ENCODE measurements around the gene MYCN. TPM values are rescaled to one million over a fixed set of nuclear protein-coding genes. Genes with fewer than 3 reads are reported as not detected.
"Not testable (repeated sequence)": the region's sequence is repeated elsewhere in the genome, so short reads cannot be mapped to it uniquely, and the experiment has no call there.

Gene MYCN
- 1 to 10 TPM in 1 of 2 donors, under 1 TPM in 1; 0.76 to 2.3 TPM for total RNA-seq
- long read RNA-seq, partial matches to known transcripts, result 3 of 3 reads
- long read RNA-seq, other reads (novel, unspliced or antisense), result 0 of 3 reads

DNA sequence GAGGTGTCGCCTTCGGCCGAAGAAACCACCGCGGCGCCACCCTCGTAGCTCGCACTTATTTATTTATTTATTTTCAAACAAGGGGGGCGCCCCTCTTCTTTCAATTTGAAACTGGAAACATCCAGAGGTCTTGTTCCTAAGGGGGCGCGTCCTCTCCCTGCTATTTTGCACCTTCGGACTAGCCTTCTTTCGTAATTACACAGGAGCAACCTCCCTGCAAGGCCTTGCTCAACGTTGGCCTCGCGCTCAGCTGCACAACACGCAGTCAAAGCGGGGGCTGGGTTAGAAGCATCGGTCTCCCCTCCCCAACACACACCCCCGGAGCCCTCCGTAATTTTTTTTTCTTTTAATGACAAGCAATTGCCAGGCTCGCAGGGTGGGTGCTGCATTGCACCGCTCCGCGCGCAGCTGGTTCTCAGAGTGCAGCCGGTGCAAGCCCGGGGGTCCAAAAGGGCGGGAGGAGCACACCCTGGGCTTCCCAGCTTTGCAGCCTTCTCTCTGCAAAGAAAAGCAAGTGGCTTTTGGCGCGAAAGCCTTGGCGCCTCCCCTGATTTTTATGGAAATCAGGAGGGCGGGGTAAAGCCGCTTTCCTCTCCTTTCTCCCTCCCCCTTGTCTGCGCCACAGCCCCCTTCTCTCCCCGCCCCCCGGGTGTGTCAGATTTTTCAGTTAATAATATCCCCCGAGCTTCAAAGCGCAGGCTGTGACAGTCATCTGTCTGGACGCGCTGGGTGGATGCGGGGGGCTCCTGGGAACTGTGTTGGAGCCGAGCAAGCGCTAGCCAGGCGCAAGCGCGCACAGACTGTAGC, at the start of gene MYCN:
Gene MYCN, plus strand, starts transcription at position 697 of the 807 bp plus-strand sequence. CDS start 1,515 bp downstream, outside the sequence.
- intact Hi-C loops (cut with DNase I, micrococcal nuclease), result loop anchor here in 1 of 2 donors (5.0 to 10.0 kb wide), 2 partner anchors 342 to 575 kb away; no protein-coding TSS in a partner anchor
- peak; percentile 66 for ATAC-seq
- peak; percentile 61 to 67 for DNase-seq

DNA sequence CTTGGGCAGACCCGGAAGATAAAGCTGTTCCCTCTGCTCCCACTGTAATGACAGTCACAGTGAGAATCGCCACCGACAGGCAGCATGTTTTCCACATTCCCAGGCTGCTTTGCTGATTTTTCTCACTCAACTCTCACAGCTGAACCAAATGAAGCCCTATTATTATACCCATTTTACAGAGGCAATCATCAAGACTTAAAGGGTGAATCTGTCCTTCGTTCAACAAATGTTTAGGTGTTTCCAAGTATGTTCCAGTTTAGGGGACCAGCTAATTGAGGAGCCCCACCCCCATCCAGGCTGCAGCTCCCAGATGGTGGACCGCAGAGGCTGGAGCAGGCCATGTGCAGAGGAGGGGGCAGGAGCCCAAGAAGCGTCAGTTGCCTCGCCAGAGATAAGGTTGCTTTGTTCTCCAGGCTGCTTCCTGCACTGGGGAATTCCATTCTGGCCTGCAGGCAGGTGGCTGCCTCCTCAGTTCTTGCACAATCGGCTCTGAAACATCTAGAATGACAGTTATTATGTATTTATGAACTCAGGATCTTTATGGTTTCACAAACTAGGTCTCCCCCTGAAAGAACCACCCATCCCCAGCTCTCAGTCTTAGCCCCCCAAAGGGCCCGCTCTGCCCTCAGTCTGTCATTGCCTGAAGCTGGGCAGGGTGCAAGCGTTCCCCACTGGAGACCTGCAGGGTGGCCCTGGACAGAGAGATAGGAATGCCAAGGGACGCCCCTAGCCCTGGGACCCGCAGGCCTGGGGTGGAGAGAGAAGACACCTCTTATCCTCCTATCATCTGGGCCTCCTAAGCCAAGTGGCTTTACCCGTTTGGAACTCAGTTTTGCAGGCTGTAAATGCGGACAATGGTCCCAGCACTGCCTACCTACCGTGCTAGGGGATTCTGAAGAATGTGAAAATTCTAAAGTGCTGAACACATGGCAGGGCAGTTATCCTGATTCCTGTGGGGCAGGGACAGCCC, 49.1 kb upstream of the MYCN start:
- peak; percentile 46 for ATAC-seq
- no peak for DNase-seq
- intact Hi-C loops (cut with DNase I, micrococcal nuclease), result no loop called here

GRCh38 chr2:15892151-15892880, 48.0 kb upstream of the MYCN start:
- intact Hi-C loops (cut with DNase I, micrococcal nuclease), result no loop called here
- ATAC-seq (no peak), DNase-seq (no peak)

DNA sequence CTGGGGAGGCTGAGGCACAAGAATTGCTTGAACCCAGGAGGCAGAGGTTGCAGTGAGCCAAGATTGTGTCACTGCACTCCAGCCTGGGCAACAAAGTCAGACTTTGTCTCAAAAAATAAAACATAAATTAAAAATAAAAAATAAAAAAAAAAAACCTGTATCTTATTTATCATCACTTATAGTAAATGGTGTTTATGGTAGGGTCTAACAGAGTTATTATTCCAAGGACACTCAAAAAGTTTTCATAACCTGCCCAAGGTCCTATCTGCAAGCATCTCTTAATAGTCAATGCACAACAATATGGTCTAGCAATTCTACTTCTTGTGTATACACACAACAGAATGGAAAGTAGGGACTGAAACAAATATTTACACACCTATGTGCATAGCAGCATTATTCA, 47.3 kb upstream of the MYCN start:
- ATAC-seq (no peak), DNase-seq (no peak)
- intact Hi-C loops (cut with DNase I, micrococcal nuclease), result no loop called here

- ATAC-seq, result no peak
- DNase-seq, result no peak
- intact Hi-C loops (cut with DNase I, micrococcal nuclease), result no loop called here
Observed at GRCh38 chr2:15893689-15894480, 46.5 kb upstream of the MYCN start.

GRCh38 chr2:15894481-15895144, 45.7 kb upstream of the MYCN start:
- DNase-seq, result no peak
- intact Hi-C loops (cut with DNase I, micrococcal nuclease), result no loop called here
- ATAC-seq, result peak; percentile 46

- DNase-seq, result no peak
- ATAC-seq, result no peak
- intact Hi-C loops (cut with DNase I, micrococcal nuclease), result no loop called here
Observed at GRCh38 chr2:15895615-15896469, 44.5 kb upstream of the MYCN start.

- no peak for ATAC-seq
- no peak for DNase-seq
- intact Hi-C loops (cut with DNase I, micrococcal nuclease), result no loop called here
Observed at GRCh38 chr2:15896859-15897258, 43.5 kb upstream of the MYCN start.

DNA sequence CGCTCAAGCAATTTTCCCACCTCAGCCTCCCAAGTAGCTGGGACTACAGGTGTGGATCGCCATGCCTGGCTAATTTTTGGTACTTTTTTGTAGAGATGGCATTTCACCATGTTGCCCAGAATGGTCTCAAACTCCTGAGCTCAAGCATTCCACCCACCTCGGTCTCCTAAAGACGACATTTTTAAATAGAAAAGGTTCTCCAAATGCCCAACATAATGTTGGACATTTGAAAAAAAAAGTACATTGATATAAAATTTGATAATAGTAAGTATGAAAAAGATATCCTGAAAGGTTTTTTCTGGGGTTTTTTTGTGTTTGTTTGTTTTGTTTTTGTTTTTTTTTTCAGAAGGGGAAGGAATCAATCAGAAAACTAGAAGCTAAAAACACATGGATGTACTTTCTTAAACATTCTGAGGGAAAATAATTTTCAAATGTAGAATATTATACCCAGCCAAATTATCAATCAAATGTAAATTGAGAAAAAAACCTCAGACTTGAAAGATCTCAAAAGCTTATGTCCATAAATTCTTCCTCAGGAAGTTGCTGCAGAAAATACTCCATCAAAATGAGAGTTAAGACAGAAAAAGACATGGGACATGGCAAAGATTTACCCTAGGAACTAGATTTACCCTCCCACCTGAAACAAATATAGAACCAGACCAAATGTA, 42.8 kb upstream of the MYCN start:
- intact Hi-C loops (cut with DNase I, micrococcal nuclease), result no loop called here
- ATAC-seq (no peak), DNase-seq (no peak)

GRCh38 chr2:15899327-15899612, 41.1 kb upstream of the MYCN start:
- no peak for ATAC-seq
- intact Hi-C loops (cut with DNase I, micrococcal nuclease), result no loop called here

GRCh38 chr2:15899751-15900493, 40.4 kb upstream of the MYCN start:
- intact Hi-C loops (cut with DNase I, micrococcal nuclease), result no loop called here
- DNase-seq (no peak), ATAC-seq (no peak)

More at GRCh38 chr2:15899327-15899612, 41.1 kb upstream of the MYCN start:
- no peak for DNase-seq

GRCh38 chr2:15901095-15901807, 39.1 kb upstream of the MYCN start:
- DNase-seq, result no peak
- no peak for ATAC-seq
- intact Hi-C loops (cut with DNase I, micrococcal nuclease), result no loop called here

DNA sequence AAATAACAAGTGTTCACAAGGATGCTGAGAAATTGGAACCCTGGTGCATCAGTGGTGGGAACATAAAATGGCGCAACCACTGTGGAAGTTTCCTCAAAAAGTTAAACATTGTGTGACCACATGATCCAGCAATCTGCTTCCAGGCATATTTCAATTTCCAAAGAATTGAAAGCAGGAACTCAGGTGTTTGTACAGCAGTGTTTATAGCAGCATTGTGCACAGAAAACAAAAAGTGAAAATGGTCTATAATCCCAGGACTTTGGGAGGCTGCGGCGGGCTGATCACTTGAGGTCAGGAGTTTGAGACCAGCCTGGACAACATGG, 38.6 kb upstream of the MYCN start:
- intact Hi-C loops (cut with DNase I, micrococcal nuclease), result no loop called here
- DNase-seq (no peak), ATAC-seq (no peak)

DNA sequence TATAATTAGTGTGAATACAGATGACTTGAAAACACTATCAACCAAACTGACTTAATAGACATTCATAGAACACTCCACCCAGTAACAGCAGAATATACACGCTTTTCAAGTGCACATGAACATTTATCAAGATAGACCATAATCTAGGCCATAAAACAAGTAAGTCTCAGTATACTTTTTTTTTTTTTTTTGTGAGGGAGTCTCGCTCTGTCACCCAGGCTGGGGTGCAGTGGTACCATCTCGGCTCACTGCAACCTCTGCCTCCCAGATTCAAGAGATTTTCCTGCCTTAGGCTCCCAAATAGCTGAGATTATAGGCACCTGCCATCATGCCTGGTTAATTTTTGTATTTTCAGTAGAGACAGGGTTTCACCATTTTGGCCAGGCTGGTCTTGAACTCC, 36.4 kb upstream of the MYCN start:
- ATAC-seq; intact Hi-C loops (cut with DNase I, micrococcal nuclease); DNase-seq: not testable (repeated sequence)

- intact Hi-C loops (cut with DNase I, micrococcal nuclease), result no loop called here
- no peak for ATAC-seq
- no peak for DNase-seq
Observed at GRCh38 chr2:15905267-15905645, 35.1 kb upstream of the MYCN start.

Data from left colon (tissue), 2 donors.